ENCODE data around the gene OTOG. TPM values are rescaled to one million over a fixed set of nuclear protein-coding genes. Genes with fewer than 3 reads are reported as not detected.

Gene OTOG
- total and polyA plus RNA-seq, 7 donors = under 0.01 TPM; not detected in 5

- no peak for TF ChIP-seq CTCF (IDR thresholded peaks at IDR 0.05)
- no peak for TF ChIP-seq POLR2A (IDR thresholded peaks at IDR 0.05)
- TF ChIP-seq POLR2AphosphoS5 (IDR thresholded peaks at IDR 0.05) = no peak
- TF ChIP-seq EP300 (IDR thresholded peaks at IDR 0.05) = no peak
These were observed 20.7 kb upstream of the OTOG start for GRCh38 chr11:17526326-17526725.

GRCh38 chr11:17526931-17527627 is 20.0 kb upstream of the OTOG start:
- Histone ChIP-seq H3K36me3 (no peaks in the 10 kb centered on the region), H3K4me1 (no peaks in the 10 kb centered on the region), H3K9me3 (no peaks in the 10 kb centered on the region), H3K4me3 (no peak overlapping the region), H3K27me3 (no peaks in the 10 kb centered on the region), H3K27ac (no peak overlapping the region)
- intact Hi-C loops (cut with DNase I) = no loop called here
- no peak for DNase-seq
- WGBS, 2 donors = 83 to 91% methylated on average over 20 of the region's 20 CpGs
- no peak for TF ChIP-seq POLR2A (IDR thresholded peaks at IDR 0.05)
- no peak for TF ChIP-seq EP300 (IDR thresholded peaks at IDR 0.05)
- no peak for TF ChIP-seq POLR2AphosphoS5 (IDR thresholded peaks at IDR 0.05)
- no peak for TF ChIP-seq CTCF (IDR thresholded peaks at IDR 0.05)

More at GRCh38 chr11:17526326-17526725, 20.7 kb upstream of the OTOG start:
- Histone ChIP-seq H3K27me3 (no peaks in the 10 kb centered on the region), H3K36me3 (no peaks in the 10 kb centered on the region), H3K4me1 (no peaks in the 10 kb centered on the region), H3K9me3 (no peaks in the 10 kb centered on the region), H3K4me3 (no peak overlapping the region), H3K27ac (no peak overlapping the region)
- intact Hi-C loops (cut with DNase I) = no loop called here
- DNase-seq = no peak
- WGBS, 2 donors = 90% methylated on average over 13 of the region's 13 CpGs

- intact Hi-C loops (cut with DNase I) = no loop called here
- 48 to 71% methylated on average over 3 of the region's 3 CpGs for WGBS, 2 donors
These were observed 19.4 kb upstream of the OTOG start for GRCh38 chr11:17527628-17527995.

GRCh38 chr11:17528181-17528691 is 18.8 kb upstream of the OTOG start:
- TF ChIP-seq POLR2AphosphoS5 (IDR thresholded peaks at IDR 0.05) (no peak), POLR2A (IDR thresholded peaks at IDR 0.05) (no peak), CTCF (IDR thresholded peaks at IDR 0.05) (peak in 3 of 4 experiments; percentile 27 to 57 (median 54)), EP300 (IDR thresholded peaks at IDR 0.05) (no peak)
- Histone ChIP-seq H3K27me3 (no peaks in the 10 kb centered on the region), H3K36me3 (no peaks in the 10 kb centered on the region), H3K4me3 (no peak overlapping the region), H3K9me3 (no peaks in the 10 kb centered on the region), H3K4me1 (no peaks in the 10 kb centered on the region), H3K27ac (no peak overlapping the region)
- 57 to 61% methylated on average over 9 of the region's 9 CpGs for WGBS, 2 donors
- no peak for DNase-seq
- intact Hi-C loops (cut with DNase I) = loop anchor here (1.0 kb wide), 1 partner anchor 144 kb away; no protein-coding TSS in a partner anchor

More at GRCh38 chr11:17527628-17527995, 19.4 kb upstream of the OTOG start:
- no peaks in the 10 kb centered on the region for H3K27me3 ChIP-seq
- TF ChIP-seq CTCF (IDR thresholded peaks at IDR 0.05) = no peak
- TF ChIP-seq EP300 (IDR thresholded peaks at IDR 0.05) = no peak
- TF ChIP-seq POLR2AphosphoS5 (IDR thresholded peaks at IDR 0.05) = no peak
- no peak for TF ChIP-seq POLR2A (IDR thresholded peaks at IDR 0.05)
- H3K27ac ChIP-seq = no peak overlapping the region
- no peaks in the 10 kb centered on the region for H3K9me3 ChIP-seq
- H3K4me3 ChIP-seq = no peak overlapping the region
- H3K4me1 ChIP-seq = no peaks in the 10 kb centered on the region
- DNase-seq = no peak
- no peaks in the 10 kb centered on the region for H3K36me3 ChIP-seq
